Endothelial cell of umbilical vein (primary cell): Measurements from ENCODE around the gene GSG1L. TPM values are rescaled to one million over a fixed set of nuclear protein-coding genes. Genes with fewer than 3 reads are reported as not detected.

ENCODE experiments used
- BruUV-seq: library from RNA; stranded (reverse); fragments of 400-500 nt; replicated peaks from 2 replicates; lab custom pipeline; 2021; lab: Mats Ljungman, UMichigan
- CTCF ChIA-PET: fragments of 300-600, 350-600 bp; sonication (Branson Sonifier 250); formaldehyde crosslinking; loops from one replicate; lab custom pipeline; 2021; ENCODE audit warnings: antibody characterized with exemption, inconsistent platforms; lab: Charles Lee
- POLR2A ChIA-PET: fragments of 300-600, 350-600 bp; sonication (Branson Sonifier 250); formaldehyde crosslinking; loops from one replicate; lab custom pipeline; 2021; ENCODE audit warnings: antibody characterized with exemption, inconsistent platforms; lab: Charles Lee
- DNase-seq: peaks from one replicate; pipeline ENCODE4 v3.0.0-alpha.2; 2011; ENCODE audit warnings: low read depth, low spot score
- FAIRE-seq: peaks from 2 replicates; lab custom pipeline; 2011; peaks lifted over from hg19 to GRCh38; lab: Jason Lieb, UNC
- H2AFZ ChIP-seq: 2 replicates; pipeline ENCODE4 v1.6.0; 2012; ENCODE audit warnings: low read depth, low read length, control low read depth, inconsistent platforms
- H3K27ac ChIP-seq: 2 replicates; pipeline ENCODE4 v1.5.1; 2011; ENCODE audit warnings: low read depth, mild to moderate bottlenecking, control low read depth, low read length, moderate library complexity; ENCODE audit not compliant: insufficient read depth
- H3K27me3 ChIP-seq, 2 experiments: 2 replicates each; pipeline versions ENCODE4 v1.6.0 to v1.6.1; 2011; ENCODE audit warnings: low read length in 2 of 2, mixed read lengths in 1 of 2; ENCODE audit not compliant: control insufficient read depth in 2 of 2, insufficient read depth in 2 of 2
- H3K36me3 ChIP-seq, 2 experiments: 2 replicates in 1 of 2; 3 replicates in 1 of 2; pipeline ENCODE4 v1.5.1; 2011; ENCODE audit warnings: low read length in 2 of 2, mild to moderate bottlenecking in 1 of 2, moderate library complexity in 1 of 2; ENCODE audit not compliant: control insufficient read depth in 2 of 2, insufficient read depth in 2 of 2; ENCODE audit errors: extremely low read depth in 1 of 2
- H3K4me1 ChIP-seq: 3 replicates; pipeline ENCODE4 v1.5.1; 2011; ENCODE audit warnings: mild to moderate bottlenecking, low read length; ENCODE audit not compliant: control insufficient read depth, insufficient read depth; ENCODE audit errors: extremely low read depth
- H3K4me2 ChIP-seq: 2 replicates; pipeline ENCODE4 v1.6.1; 2011; ENCODE audit warnings: low read length, control low read depth, mixed read lengths; ENCODE audit not compliant: insufficient read depth
- H3K4me3 ChIP-seq, 3 experiments: fragments of 200-600 bp in 1 of 3; sonication (generic), shearing (Covaris generic) in 1 of 3; replicated peaks in 1 of 3; 2 replicates each; pipeline ENCODE4 v1.5.1; 2011 to 2016; ENCODE audit warnings: control low read depth in 3 of 3, low read length in 3 of 3, mild to moderate bottlenecking in 2 of 3, inconsistent platforms in 1 of 3, low read depth in 1 of 3, moderate library complexity in 1 of 3; ENCODE audit not compliant: insufficient read depth in 1 of 3
- H3K79me2 ChIP-seq: 2 replicates; pipeline ENCODE4 v1.6.0; 2012; ENCODE audit warnings: low read length, inconsistent platforms; ENCODE audit not compliant: control insufficient read depth, insufficient read depth
- H3K9ac ChIP-seq: replicated peaks from 2 replicates; pipeline ENCODE3; 2011; ENCODE audit warnings: low read length, control low read depth; ENCODE audit not compliant: insufficient read depth; ENCODE audit errors: extremely low read depth
- H3K9me1 ChIP-seq: replicated peaks from 3 replicates; pipeline ENCODE4 v1.6.0; 2011; ENCODE audit warnings: mild to moderate bottlenecking, low read length; ENCODE audit not compliant: control insufficient read depth, insufficient read depth; ENCODE audit errors: extremely low read depth
- H3K9me3 ChIP-seq: replicated peaks from 2 replicates; pipeline ENCODE4 v1.5.1; 2012; ENCODE audit warnings: low read length, inconsistent platforms; ENCODE audit not compliant: control insufficient read depth, insufficient read depth
- H4K20me1 ChIP-seq: replicated peaks from 2 replicates; pipeline ENCODE3; 2011; ENCODE audit warnings: mild to moderate bottlenecking, low read length; ENCODE audit not compliant: control insufficient read depth, insufficient read depth; ENCODE audit errors: extremely low read depth
- CTCF ChIP-seq, 2 donors: IDR thresholded peaks; 1 replicate in 1 of 2; 2 replicates in 1 of 2; pipeline ENCODE4 v1.5.1; 2011; ENCODE audit warnings: low read length in 2 of 2, mild to moderate bottlenecking in 2 of 2, moderate library complexity in 2 of 2, control low read depth in 1 of 2, inconsistent platforms in 1 of 2, low read depth in 1 of 2; ENCODE audit not compliant: insufficient read depth in 1 of 2; ENCODE audit errors: extremely low read depth in 1 of 2
- EZH2 ChIP-seq: IDR thresholded peaks from 2 replicates; pipeline ENCODE4 v1.6.1; 2012; ENCODE audit warnings: borderline replicate concordance, low read depth, mild to moderate bottlenecking, moderate library complexity, low read length, inconsistent platforms; ENCODE audit not compliant: severe bottlenecking
- FOS ChIP-seq: IDR thresholded peaks from 2 replicates; pipeline ENCODE4 v1.6.1; 2011; ENCODE audit warnings: mild to moderate bottlenecking, low read length, moderate library complexity, borderline replicate concordance; ENCODE audit not compliant: insufficient read depth
- GATA2 ChIP-seq: IDR thresholded peaks from 2 replicates; pipeline ENCODE4 v1.7.0; 2011; ENCODE audit warnings: low read depth, mild to moderate bottlenecking, moderate library complexity, mixed read lengths, low read length; ENCODE audit not compliant: insufficient read length, insufficient read depth
- JUN ChIP-seq: IDR thresholded peaks from 2 replicates; pipeline ENCODE4 v1.6.1; 2011; ENCODE audit warnings: borderline replicate concordance, low read depth; ENCODE audit not compliant: insufficient read length, insufficient read depth
- MAX ChIP-seq: IDR thresholded peaks from 2 replicates; pipeline ENCODE4 v1.6.1; 2011; ENCODE audit not compliant: insufficient read depth, insufficient read length
- MYC ChIP-seq: IDR thresholded peaks from one replicate; pipeline ENCODE4 v1.6.1; 2011; ENCODE audit warnings: mild to moderate bottlenecking, low read depth, low read length
- POLR2A ChIP-seq: IDR thresholded peaks from 2 replicates; pipeline ENCODE4 v1.6.1; 2012; ENCODE audit warnings: low read depth, mild to moderate bottlenecking, control low read depth, low read length
- POLR2AphosphoS5 ChIP-seq: IDR thresholded peaks from 2 replicates; pipeline ENCODE4 v1.6.1; 2012; ENCODE audit warnings: low read depth, mild to moderate bottlenecking, control low read depth, low read length, moderate library complexity; ENCODE audit not compliant: insufficient read depth
- dilution Hi-C: fragments of 300-500 bp; cut with MboI; formaldehyde crosslinking; loops from one replicate; pipeline ENCODE4 v1.15.0; 2019; ENCODE audit warnings: low sequenced_read_pairs; ENCODE audit not compliant: extremely low pct_ligation_motif_present
- intact Hi-C: fragments of 100-400 bp; cut with micrococcal nuclease; formaldehyde crosslinking; loops from one replicate; pipeline ENCODE4 v1.10.0; 2022
- polyA plus RNA-seq, 4 experiments: library from polyadenylated mRNA; depleted of rRNA in 3 of 4; stranded (reverse) in 3 of 4; unstranded in 1 of 4; fragments of >200 nt; gene quantifications; 2 replicates each; pipeline versions ENCODE4 v1.2.1 to v1.2.3, GENCODE V29; 2011 to 2012; ENCODE audit warnings: missing spikeins in 1 of 4
- total RNA-seq: library from RNA; stranded (reverse); gene quantifications from 2 replicates; pipeline ENCODE4 v1.2.3, GENCODE V29; 2021

GSG1L gene
- total and polyA plus RNA-seq, 2 donors (not counting 3 experiments of a cell fraction or from before 2014, with no cell fraction given) = 0.06 TPM; not detected in 1

DNA sequence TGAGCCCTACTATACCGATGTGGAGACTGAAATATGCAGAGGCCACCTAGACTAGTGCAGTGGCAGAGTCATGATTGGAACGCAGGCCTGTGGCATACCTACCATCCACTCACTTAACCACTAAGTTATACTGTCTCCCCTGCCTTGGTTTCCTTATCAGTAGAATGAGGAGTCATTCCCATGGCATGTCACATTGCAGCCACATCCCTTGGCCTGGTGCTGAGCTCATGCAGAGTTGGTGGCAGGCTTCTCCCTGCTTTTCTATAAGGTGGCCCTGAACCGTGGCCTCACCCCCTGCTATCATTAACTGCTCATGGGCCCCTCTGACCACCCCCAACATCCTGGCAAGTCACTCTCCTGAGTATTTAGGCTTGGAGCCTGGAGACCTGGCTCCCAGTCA is 301.1 kb downstream of the GSG1L start:
- H3K4me2 ChIP-seq = no peak overlapping the region
- no peaks in the 10 kb centered on the region for H3K9me3 ChIP-seq
- no peak overlapping the region for H3K4me3 ChIP-seq
- no TSS peak for BruUV-seq
- no peak overlapping the region for H2AFZ ChIP-seq
- intact Hi-C loops = no loop called here
- no peaks in the 10 kb centered on the region for H4K20me1 ChIP-seq
- no peaks in the 10 kb centered on the region for H3K27me3 ChIP-seq
- H3K9me1 ChIP-seq = no peaks in the 10 kb centered on the region
- DNase-seq (no peak), FAIRE-seq (no peak)
- H3K79me2 ChIP-seq = no peaks in the 10 kb centered on the region
- no peak overlapping the region for H3K27ac ChIP-seq
- peaks cover 11% of the 10 kb centered on the region for H3K4me1 ChIP-seq
- dilution Hi-C loops = no loop called here
- no peak for TF ChIP-seq POLR2A
- POLR2A ChIA-PET = no interaction called here
- peaks cover 0 to 10% of the 10 kb centered on the region in 2 experiments for H3K36me3 ChIP-seq
- no peak overlapping the region for H3K9ac ChIP-seq
- CTCF ChIA-PET = no interaction called here

GRCh38 chr16:27761816-27762215 is 301.7 kb downstream of the GSG1L start:
- no TSS peak for BruUV-seq
- H3K4me3 ChIP-seq = no peak overlapping the region
- no peaks in the 10 kb centered on the region for H3K79me2 ChIP-seq
- H2AFZ ChIP-seq = no peak overlapping the region
- H3K4me2 ChIP-seq = no peak overlapping the region
- dilution Hi-C loops = no loop called here
- TF ChIP-seq EZH2 (no peak), POLR2AphosphoS5 (no peak), GATA2 (no peak), CTCF (IDR thresholded peaks at IDR 0.05; ENCODE audit: extremely low read depth in 1 of 2, insufficient read depth in 1 of 2, low read depth in 1 of 2, low read length in 2 of 2) (no peak), POLR2A (no peak), FOS (no peak), MYC (no peak), JUN (no peak), MAX (no peak)
- peaks cover 11% of the 10 kb centered on the region for H3K4me1 ChIP-seq
- H4K20me1 ChIP-seq = no peaks in the 10 kb centered on the region
- POLR2A ChIA-PET = interaction anchor here (0.6 kb wide), 1 partner anchor 27 kb away, joined by 5 read pairs; no protein-coding TSS in a partner anchor
- CTCF ChIA-PET = no interaction called here
- H3K9ac ChIP-seq = no peak overlapping the region
- no peak overlapping the region for H3K27ac ChIP-seq
- peaks cover 0 to 10% of the 10 kb centered on the region in 2 experiments for H3K36me3 ChIP-seq
- FAIRE-seq (no peak), DNase-seq (no peak)
- intact Hi-C loops = no loop called here
- H3K27me3 ChIP-seq = no peaks in the 10 kb centered on the region
- no peaks in the 10 kb centered on the region for H3K9me1 ChIP-seq
- H3K9me3 ChIP-seq = no peaks in the 10 kb centered on the region
